PC-9 (cell line): ENCODE data around the gene UGGT2.

Experiments used
- CTCF ChIP-seq: fragments of 200-600 bp; sonication (generic); conservative IDR thresholded peaks from 2 replicates; pipeline ENCODE4 v1.6.1; 2017; ENCODE audit warnings: mixed run types, antibody characterized with exemption, mild to moderate bottlenecking, moderate library complexity
- EZH2 ChIP-seq: fragments of 200-600 bp; sonication (generic); IDR thresholded peaks from 2 replicates; pipeline ENCODE4 v1.8.0; 2017; ENCODE audit warnings: antibody characterized with exemption, low read depth

- no peak for TF ChIP-seq CTCF
- no peak for TF ChIP-seq EZH2
Observed at GRCh38 chr13:96032717-96033116, 20.5 kb downstream of the UGGT2 start.
